ENCODE data around the gene PMP22.

The PMP22 gene

GRCh38 chr17:15184872-15185624 is 80.1 kb downstream of the PMP22 start:
- no peak for TF ChIP-seq FOXM1 (IDR thresholded peaks at IDR 0.05; ENCODE audit: borderline replicate concordance, low read depth)
- no peak for TF ChIP-seq EP300 (IDR thresholded peaks at IDR 0.05; ENCODE audit: borderline replicate concordance)
- no peak for TF ChIP-seq TAF1 (IDR thresholded peaks at IDR 0.05; ENCODE audit: low read depth)
- TF ChIP-seq TCF12 (IDR thresholded peaks at IDR 0.05; ENCODE audit: low read depth), result no peak
- TF ChIP-seq, protein P1, sequence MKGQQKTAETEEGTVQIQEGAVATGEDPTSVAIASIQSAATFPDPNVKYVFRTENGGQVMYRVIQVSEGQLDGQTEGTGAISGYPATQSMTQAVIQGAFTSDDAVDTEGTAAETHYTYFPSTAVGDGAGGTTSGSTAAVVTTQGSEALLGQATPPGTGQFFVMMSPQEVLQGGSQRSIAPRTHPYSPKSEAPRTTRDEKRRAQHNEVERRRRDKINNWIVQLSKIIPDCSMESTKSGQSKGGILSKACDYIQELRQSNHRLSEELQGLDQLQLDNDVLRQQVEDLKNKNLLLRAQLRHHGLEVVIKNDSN (IDR thresholded peaks at IDR 0.05), result no peak
- TF ChIP-seq, protein P2, sequence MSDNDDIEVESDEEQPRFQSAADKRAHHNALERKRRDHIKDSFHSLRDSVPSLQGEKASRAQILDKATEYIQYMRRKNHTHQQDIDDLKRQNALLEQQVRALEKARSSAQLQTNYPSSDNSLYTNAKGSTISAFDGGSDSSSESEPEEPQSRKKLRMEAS (IDR thresholded peaks at IDR 0.05), result no peak
- TF ChIP-seq RAD21 (IDR thresholded peaks at IDR 0.05; ENCODE audit: low read depth), result no peak
- no peak for TF ChIP-seq ZBTB7A (IDR thresholded peaks at IDR 0.05; ENCODE audit: low read depth)
- TF ChIP-seq CREB1 (IDR thresholded peaks at IDR 0.05; ENCODE audit: low read depth), result no peak
- TF ChIP-seq REST (IDR thresholded peaks at IDR 0.05; ENCODE audit: low read depth), result no peak

DNA sequence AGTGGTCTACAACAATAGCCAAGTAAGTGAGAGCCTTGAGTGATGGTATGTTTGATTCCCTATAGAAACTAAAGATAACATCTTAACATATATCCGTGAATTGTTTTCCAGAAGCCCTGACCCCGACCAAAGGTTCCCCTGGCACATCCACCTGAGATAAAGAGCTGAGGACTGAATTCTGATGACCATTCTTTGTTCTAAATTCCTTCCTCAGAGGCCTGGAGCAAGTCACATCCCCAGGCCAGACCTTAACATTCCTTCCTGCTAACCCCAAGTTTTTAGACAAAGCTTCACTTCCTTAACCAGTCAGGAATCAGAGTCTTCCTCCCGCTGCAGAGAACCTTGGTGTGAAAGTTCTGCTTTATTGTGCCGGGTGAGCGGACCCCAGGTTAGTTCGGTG is 83.3 kb downstream of the PMP22 start:
- TF ChIP-seq REST (IDR thresholded peaks at IDR 0.05; ENCODE audit: low read depth), result no peak
- TF ChIP-seq TCF12 (IDR thresholded peaks at IDR 0.05; ENCODE audit: low read depth), result no peak
- TF ChIP-seq, protein P1 (IDR thresholded peaks at IDR 0.05), result no peak
- no peak for TF ChIP-seq EP300 (IDR thresholded peaks at IDR 0.05; ENCODE audit: borderline replicate concordance)
- no peak for TF ChIP-seq TAF1 (IDR thresholded peaks at IDR 0.05; ENCODE audit: low read depth)
- no peak for TF ChIP-seq YY1 (IDR thresholded peaks at IDR 0.05; ENCODE audit: low read depth)
- no peak for TF ChIP-seq RAD21 (IDR thresholded peaks at IDR 0.05; ENCODE audit: low read depth)
- TF ChIP-seq, protein P2 (IDR thresholded peaks at IDR 0.05), result no peak
- TF ChIP-seq ZBTB7A (IDR thresholded peaks at IDR 0.05; ENCODE audit: low read depth), result no peak
- no peak for TF ChIP-seq CEBPB (IDR thresholded peaks at IDR 0.05)
- no peak for TF ChIP-seq NFIC (IDR thresholded peaks at IDR 0.05)
- no peak for TF ChIP-seq TEAD4 (IDR thresholded peaks at IDR 0.05)
- no peak for TF ChIP-seq EGR1 (IDR thresholded peaks at IDR 0.05)
- no peak for TF ChIP-seq CREB1 (IDR thresholded peaks at IDR 0.05; ENCODE audit: low read depth)
- no peak for TF ChIP-seq FOXM1 (IDR thresholded peaks at IDR 0.05; ENCODE audit: borderline replicate concordance, low read depth)

- TF ChIP-seq NFIC (IDR thresholded peaks at IDR 0.05) (no peak), RAD21 (IDR thresholded peaks at IDR 0.05; ENCODE audit: low read depth) (no peak), EP300 (IDR thresholded peaks at IDR 0.05; ENCODE audit: borderline replicate concordance) (no peak)
Observed at GRCh38 chr17:15181333-15181732, 83.8 kb downstream of the PMP22 start.

- no peak for TF ChIP-seq TAF1 (IDR thresholded peaks at IDR 0.05; ENCODE audit: low read depth)
- no peak for TF ChIP-seq REST (IDR thresholded peaks at IDR 0.05; ENCODE audit: low read depth)
- no peak for TF ChIP-seq RAD21 (IDR thresholded peaks at IDR 0.05; ENCODE audit: low read depth)
- no peak for TF ChIP-seq EP300 (IDR thresholded peaks at IDR 0.05; ENCODE audit: borderline replicate concordance)
- TF ChIP-seq ZBTB7A (IDR thresholded peaks at IDR 0.05; ENCODE audit: low read depth), result no peak
- TF ChIP-seq, protein P1 (IDR thresholded peaks at IDR 0.05), result no peak
- no peak for TF ChIP-seq FOXM1 (IDR thresholded peaks at IDR 0.05; ENCODE audit: borderline replicate concordance, low read depth)
- TF ChIP-seq NFIC (IDR thresholded peaks at IDR 0.05), result no peak
- TF ChIP-seq TEAD4 (IDR thresholded peaks at IDR 0.05), result no peak
- no peak for TF ChIP-seq CEBPB (IDR thresholded peaks at IDR 0.05)
- TF ChIP-seq EGR1 (IDR thresholded peaks at IDR 0.05), result no peak
- no peak for TF ChIP-seq YY1 (IDR thresholded peaks at IDR 0.05; ENCODE audit: low read depth)
- no peak for TF ChIP-seq TCF12 (IDR thresholded peaks at IDR 0.05; ENCODE audit: low read depth)
- TF ChIP-seq, protein P2 (IDR thresholded peaks at IDR 0.05), result no peak
- TF ChIP-seq CREB1 (IDR thresholded peaks at IDR 0.05; ENCODE audit: low read depth), result no peak
Observed at GRCh38 chr17:15180121-15180561, 85.0 kb downstream of the PMP22 start.

Data from Ishikawa (cell line).